ENCODE measurements around the gene TSGA10IP. TPM values are rescaled to one million over a fixed set of nuclear protein-coding genes. Genes with fewer than 3 reads are reported as not detected.

Gene TSGA10IP
- polyA plus RNA-seq (ENCODE audit: insufficient read length in 3 of 3) = under 1 TPM; 0.19 to 0.21 (median 0.20) TPM
- long read RNA-seq, donor 1 = 0 reads
- long read RNA-seq, donor 2 = 0 reads
- long read RNA-seq, donor 3 = 0 reads
- long read RNA-seq, donor 4 = 0 reads
- long read RNA-seq, donor 5 = 0 reads
- long read RNA-seq, donor 6 = 0 reads
- long read RNA-seq, donor 7 = 0 reads
- long read RNA-seq, donor 8 = 0 reads
- long read RNA-seq, donor 9 = 0 reads
- long read RNA-seq, donor 10 = 0 reads
- long read RNA-seq, donor 11 = 0 reads
- long read RNA-seq, donor 12 = 0 reads
- long read RNA-seq, donor 13 = 0 reads
- long read RNA-seq, donor 14 = 0 reads
- long read RNA-seq, donor 15 = 0 reads
- long read RNA-seq, donor 16 = 0 reads

- no peak for DNase-seq (ENCODE audit: extremely low read depth in 1 of 11, low read depth in 9 of 11, low spot score in 4 of 11)
Measured at GRCh38 chr11:65945430-65945911, at the start of gene TSGA10IP. TSS of gene TSGA10IP (plus strand) at chr11:65945480. CDS start at chr11:65945676, 196 bp downstream.

DNA sequence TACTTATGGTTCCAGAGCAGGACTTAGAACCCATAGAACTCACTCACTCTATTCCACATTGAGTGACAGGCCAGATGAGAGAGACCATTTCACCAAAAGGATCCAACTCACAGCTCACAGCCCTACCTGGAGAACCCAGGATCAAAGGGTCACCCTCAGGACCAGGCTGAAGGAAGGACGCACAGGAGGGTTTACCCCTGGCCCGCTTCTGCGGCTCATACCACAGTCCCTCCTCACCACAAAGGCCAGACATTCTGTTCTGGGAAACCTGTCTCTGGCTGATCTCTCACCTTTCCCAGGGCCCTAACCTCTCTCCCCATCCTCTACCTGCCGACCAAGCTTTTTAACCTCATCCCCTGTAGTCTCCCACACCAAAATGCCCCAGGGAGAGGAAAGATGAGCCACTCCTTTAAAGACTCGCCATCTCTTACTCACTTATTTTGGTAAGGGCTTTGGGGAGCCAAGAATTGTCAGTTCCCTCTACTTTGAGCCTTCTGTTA lies 49.7 kb upstream of the TSGA10IP start:
- DNase-seq (ENCODE audit: extremely low read depth in 1 of 11, low read depth in 9 of 11, low spot score in 4 of 11) = no peak

- DNase-seq (ENCODE audit: extremely low read depth in 1 of 11, low read depth in 9 of 11, low spot score in 4 of 11) = no peak
Measured at GRCh38 chr11:65896034-65896999, 49.0 kb upstream of the TSGA10IP start.

GRCh38 chr11:65897020-65897471 lies 48.2 kb upstream of the TSGA10IP start:
- no peak for DNase-seq (ENCODE audit: extremely low read depth in 1 of 11, low read depth in 9 of 11, low spot score in 4 of 11)

GRCh38 chr11:65898656-65899355 lies 46.5 kb upstream of the TSGA10IP start:
- no peak for DNase-seq (ENCODE audit: extremely low read depth in 1 of 11, low read depth in 9 of 11, low spot score in 4 of 11)

GRCh38 chr11:65899356-65900124 lies 45.7 kb upstream of the TSGA10IP start:
- DNase-seq (ENCODE audit: extremely low read depth in 1 of 11, low read depth in 9 of 11, low spot score in 4 of 11) = no peak

- DNase-seq (ENCODE audit: extremely low read depth in 1 of 11, low read depth in 9 of 11, low spot score in 4 of 11) = no peak
Measured at GRCh38 chr11:65900125-65900898, 45.0 kb upstream of the TSGA10IP start, which contains the start of gene FOSL1. TSS of gene FOSL1 (minus strand) at chr11:65900388. CDS start at chr11:65900339, 49 bp downstream.

- DNase-seq (ENCODE audit: extremely low read depth in 1 of 11, low read depth in 9 of 11, low spot score in 4 of 11) = no peak
Measured at GRCh38 chr11:65900899-65901180, 44.4 kb upstream of the TSGA10IP start.

DNA sequence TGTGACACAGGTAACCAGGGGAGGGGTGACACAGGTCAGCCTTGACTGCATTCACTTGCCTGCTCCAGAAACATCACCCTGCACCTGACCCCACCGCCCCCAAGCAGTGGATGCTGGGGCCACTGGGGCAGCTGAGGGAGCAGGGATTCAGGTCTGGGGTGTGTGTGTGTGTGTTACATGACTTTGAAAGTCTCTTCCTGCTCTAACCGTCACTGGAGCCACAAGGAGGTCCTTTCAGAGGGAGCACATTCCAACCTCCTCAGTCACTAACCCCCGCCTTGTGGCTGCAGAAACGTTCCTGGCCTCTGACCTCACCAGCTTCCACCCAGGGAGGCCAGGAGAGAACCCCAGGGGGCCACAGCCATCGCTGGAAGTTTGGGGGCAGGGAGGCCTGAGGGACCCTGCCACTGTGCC lies 42.2 kb upstream of the TSGA10IP start:
- no peak for DNase-seq (ENCODE audit: extremely low read depth in 1 of 11, low read depth in 9 of 11, low spot score in 4 of 11)

- DNase-seq (ENCODE audit: extremely low read depth in 1 of 11, low read depth in 9 of 11, low spot score in 4 of 11) = no peak
Measured at GRCh38 chr11:65903715-65904114, 41.6 kb upstream of the TSGA10IP start.

DNA sequence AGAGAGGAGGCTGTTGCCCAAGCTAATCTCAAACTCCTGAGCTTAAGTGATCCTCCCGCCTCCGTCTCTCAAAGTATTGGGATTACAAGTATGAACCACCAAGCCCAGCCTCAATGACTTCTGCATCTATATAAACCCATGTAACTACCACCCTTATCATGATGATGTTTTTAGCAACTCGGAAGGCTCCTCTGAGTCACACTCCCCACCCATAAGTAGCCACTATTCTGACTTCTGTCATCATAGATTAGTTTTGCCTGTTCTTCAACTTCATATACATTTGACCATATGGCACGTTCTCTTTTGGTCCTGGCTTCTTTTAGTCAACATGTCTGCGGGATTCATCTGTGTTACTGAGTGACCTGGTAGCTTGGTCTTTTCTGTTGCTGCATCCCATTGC lies 38.7 kb upstream of the TSGA10IP start:
- DNase-seq (ENCODE audit: extremely low read depth in 1 of 11, low read depth in 9 of 11, low spot score in 4 of 11) = no peak

DNA sequence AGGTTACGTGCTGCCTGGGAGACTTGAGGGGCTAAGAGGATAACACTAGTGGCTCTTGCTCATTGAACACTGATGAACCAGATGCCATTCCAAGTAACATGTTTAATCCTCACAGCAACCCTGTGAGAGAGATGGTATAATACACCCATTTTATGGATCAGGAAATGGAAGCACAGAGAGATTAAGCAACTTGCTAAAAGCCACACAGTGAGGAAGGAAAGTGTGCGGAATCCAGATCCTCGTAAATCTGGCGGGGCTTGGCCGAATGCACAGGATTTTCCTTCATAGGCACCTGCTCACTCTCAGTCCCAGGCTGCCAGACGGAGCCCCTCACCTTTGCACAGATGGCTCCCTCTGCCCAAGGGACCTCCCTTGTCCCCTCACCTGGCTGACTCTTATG lies 37.4 kb upstream of the TSGA10IP start:
- DNase-seq (ENCODE audit: extremely low read depth in 1 of 11, low read depth in 9 of 11, low spot score in 4 of 11) = no peak

DNA sequence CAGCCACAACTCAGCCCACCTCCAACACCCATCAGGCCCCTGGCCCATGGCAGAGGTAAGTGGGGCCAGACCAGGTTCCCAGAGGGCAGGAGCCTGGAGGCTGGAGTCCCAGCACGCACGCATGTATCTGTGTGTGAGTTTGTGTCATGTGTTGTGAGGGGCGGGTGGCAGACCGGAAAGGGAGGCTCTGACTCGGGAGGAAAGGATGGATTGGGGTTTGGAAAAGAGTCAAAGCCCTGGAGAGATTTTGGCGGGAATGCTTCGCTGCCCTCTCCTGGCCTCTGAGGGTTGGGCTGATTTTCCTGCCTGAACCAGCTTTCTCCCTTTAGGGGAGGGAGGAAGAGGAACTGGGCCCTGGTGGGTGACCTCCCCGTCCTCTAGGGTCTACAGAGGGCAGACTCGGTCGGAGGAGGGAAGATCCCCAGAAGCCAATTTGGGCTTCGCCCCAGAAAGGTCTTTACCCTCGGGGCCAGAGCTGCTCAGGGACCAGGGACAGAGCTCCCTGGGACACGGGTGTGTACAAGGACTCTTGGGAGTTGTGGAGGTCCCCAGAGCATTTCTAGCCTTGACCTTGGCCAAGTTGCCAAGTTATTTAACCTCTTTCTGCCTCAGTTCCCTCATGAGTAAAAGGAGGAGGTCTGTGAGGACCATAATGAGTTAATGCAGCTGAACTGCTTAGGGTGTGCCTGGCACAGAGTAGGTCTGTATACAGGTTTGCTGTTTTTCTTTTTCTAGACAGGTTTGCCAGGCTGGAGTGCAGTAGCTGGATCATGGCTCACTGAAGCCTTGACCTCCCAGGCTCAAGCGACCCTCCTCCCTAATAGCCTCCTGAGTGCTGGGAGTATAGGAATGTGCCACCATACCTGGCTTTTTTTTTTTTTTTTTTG lies 33.4 kb upstream of the TSGA10IP start:
- DNase-seq (ENCODE audit: extremely low read depth in 1 of 11, low read depth in 9 of 11, low spot score in 4 of 11) = no peak

DNA sequence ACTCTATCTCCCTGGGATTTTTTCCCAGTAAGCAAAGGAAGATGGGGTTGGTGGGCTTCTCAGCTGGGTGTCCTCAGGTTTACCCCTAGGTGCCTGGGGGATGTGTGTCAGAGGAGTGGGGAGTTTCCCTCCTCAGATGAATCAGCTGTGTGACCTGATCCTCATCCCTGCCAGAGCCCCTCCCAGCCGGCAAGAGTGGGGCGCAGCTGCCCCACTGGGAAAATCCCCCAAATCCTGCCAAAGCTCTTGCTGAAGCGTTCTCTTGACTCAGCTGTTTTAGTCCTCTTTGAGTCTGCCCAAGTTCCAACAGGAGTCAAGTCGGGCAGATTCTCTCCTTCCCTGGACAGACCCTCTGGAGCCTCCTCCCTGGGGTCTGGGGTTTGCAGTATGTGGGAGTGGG lies 32.4 kb upstream of the TSGA10IP start:
- no peak for DNase-seq (ENCODE audit: extremely low read depth in 1 of 11, low read depth in 9 of 11, low spot score in 4 of 11)

GRCh38 chr11:65915101-65915820 lies 30.0 kb upstream of the TSGA10IP start:
- DNase-seq (ENCODE audit: extremely low read depth in 1 of 11, low read depth in 9 of 11, low spot score in 4 of 11) = no peak

DNA sequence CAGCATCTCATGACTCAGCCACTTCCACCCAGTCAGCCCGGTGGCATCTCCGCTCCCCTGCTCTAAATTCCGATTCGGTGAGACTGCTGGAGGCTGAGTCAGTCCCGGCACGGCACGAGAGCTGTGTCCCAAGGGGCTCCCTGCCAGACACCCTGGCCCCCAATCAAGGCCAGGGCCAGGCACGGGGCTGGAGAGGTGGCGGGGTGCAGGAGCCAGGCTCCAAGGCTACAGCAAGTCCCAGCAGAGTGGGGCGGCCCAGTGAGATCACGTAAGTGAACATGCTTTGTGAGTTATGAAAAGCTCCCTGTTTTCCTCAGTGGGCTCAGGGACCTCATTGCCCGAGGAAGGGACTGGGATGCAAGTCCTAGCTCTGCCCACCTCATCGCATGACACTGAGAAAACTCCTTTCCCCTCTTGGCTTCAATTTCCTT lies 29.4 kb upstream of the TSGA10IP start:
- DNase-seq (ENCODE audit: extremely low read depth in 1 of 11, low read depth in 9 of 11, low spot score in 4 of 11) = no peak
